GM19463 (cell line): ENCODE data around the gene APBB1.

Source experiments
- ATAC-seq: cut with Tn5 transposase; IDR thresholded peaks from one replicate; pipeline ENCODE4 v1.9.1; 2021; ENCODE audit warnings: mild to moderate bottlenecking, moderate library complexity; ENCODE audit not compliant: unreplicated experiment

The APBB1 gene

DNA sequence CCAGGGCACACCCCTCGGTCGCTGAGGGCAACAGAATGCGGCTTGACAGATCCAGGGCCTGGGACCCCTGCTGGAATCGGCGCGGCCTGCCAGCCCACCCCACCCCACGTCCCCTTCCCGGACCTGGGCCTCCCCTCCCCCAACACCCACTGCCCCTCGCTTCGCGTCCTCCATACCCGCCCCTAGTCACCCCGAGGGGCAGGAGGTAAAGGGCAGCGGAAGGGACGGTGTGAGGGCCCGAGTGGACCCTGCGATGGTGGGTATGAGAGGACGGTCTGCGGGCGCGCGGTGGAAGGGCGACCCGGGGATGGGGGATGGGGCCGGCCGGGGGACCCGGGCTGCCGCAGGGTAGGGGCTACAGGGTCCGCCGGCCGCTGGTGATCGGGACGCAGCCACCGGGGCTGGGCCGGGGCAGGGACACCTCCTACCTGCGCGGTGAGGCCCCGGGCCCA is 311 bp downstream of the APBB1 start:
- no peak for ATAC-seq

DNA sequence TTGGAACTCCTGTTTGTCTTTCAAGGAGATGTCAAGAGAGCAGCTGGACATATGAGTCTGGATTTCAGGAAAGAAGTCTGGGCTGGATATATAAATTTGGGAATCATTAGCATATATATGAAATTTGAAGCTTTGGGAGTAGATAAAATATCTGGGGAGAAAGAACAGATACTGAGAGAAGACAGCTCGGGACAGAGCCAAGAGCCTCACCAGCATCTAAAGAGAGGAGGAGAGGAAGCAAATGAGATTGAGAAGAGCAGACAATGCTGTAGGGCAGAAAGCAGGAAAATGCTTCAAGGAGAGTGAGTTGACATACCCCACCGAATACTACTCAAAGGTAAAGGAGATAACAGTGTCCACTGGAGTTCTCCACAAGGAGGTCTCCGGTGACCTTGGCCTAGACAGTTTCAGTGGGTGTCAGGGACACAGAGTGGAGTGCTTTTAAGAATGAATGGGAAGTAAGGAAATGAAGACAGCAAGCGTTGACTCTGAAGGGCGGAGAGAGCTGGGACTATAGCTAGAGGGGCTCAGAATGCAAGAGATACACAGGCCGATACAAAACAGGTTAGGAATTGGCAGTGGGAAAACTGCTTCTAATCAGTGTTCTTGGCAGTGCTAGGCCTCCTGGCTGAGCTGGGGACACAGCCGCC is 862 bp downstream of the APBB1 start:
- no peak for ATAC-seq

DNA sequence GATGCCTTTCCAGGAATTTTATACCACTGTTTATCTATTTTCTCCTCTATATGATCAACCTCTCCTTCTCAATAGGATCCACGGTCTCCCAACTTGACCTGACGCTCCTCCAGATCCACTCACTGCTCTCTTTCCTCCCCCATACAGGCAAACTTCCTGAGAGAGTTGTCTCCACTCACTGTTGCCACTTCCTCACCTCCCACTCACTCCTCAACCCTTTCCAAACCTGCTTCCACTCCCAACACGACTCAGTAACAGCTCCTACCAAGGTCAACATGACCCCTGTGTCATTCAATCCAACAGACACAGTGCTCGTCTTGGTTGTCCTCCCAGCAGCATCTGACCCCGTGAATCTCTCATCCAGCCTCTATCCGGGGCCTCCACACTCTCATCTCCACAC is 3.1 kb downstream of the APBB1 start:
- no peak for ATAC-seq

DNA sequence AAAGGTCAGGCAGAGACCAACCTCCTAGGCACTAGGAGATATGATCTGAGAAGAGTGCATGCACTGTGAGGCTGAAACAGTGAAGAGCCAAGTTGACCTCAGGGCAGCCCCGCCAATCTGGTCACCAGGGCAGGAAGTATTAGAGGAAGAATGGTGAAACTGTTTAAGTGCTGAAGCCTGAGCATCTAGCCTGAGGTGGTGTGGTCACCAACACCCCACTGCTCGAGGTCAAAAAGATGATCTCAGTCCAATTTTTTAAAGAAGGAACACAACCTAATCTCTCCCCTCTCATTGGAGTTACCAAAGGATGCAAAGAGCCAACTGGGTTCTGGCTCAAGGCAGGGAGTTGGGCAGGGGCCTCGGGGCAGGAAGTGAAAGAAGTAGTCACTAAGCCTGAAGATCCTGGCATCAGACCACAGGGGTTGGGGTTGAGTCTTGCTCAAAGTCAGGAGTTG is 4.0 kb downstream of the APBB1 start:
- ATAC-seq, result no peak

DNA sequence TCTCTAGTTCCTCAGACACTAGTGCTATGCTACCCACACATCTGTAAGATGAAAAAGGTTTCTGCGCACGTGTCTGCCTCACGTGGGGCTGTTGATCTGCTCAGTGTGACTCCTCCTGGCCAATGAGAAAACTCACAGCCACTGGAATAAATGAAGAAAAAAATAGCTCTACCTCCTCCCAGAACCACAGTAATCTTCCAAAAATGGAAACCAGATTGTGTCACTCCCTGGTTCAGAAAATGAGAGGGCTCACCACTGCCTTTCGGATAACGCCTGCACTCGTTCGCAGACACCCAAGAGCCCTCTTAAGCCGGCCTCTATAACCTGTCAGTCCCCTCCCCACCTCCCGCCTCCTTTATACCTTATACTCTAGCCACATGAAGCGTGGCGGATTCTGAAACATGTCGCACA is 5.1 kb downstream of the APBB1 start:
- ATAC-seq, result no peak

DNA sequence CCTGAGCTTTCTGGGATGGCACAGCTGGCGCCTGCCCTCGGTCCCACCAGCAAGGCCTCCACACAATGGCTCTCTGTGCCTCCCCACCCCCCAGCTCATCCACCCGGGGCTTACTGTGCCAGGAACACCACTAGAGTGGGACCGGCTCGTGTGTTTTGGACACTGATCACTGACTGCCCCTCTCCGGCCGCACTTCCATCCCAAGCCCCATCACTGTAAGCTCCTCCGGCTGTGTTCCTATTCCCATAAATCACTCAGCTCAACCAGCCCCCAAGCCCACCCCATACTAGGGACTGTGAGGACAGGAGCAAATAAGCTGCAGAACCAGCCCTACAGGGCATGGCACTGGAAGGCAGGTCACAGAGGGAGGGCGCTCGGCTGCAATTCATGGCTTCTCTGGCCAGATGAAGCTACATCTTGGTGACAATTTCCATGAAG is 7.3 kb downstream of the APBB1 start:
- ATAC-seq, result no peak

DNA sequence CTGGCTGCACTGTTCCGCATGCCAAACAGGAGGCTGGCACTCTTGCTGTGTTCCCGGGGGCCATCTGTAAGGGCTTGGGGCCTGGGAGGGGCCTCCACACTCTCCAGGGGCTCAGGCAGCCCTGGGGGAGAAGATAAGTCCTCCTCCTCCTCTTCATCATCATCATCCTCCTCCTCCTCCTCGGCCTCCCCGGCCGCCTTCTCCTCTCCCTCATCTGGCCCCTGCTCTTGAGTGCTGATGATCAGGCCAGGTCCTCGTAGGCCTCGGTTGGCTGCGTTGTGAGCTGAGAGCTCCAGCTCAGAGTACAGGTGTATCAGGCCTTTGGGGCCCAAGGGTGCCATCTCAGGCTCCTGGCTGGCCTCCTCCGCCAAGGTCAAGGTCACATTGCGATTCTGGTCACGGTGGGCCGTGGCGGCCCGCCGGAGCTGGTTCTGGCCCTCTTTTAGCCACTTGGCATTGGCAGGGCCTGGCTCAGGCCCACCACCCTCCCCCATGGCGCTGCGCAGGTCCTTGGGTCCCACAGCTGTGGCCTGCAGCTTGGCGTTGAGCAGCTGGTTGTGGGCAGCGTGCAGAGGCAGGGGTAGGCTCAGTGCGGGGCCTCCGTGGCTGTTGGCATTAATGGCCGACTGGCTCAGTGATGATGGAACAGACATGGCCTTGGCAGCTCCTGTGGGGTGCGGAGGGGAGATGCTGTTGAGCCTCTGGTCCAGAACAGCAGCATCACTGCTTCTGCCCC is 8.0 kb downstream of the APBB1 start:
- ATAC-seq, result no peak

DNA sequence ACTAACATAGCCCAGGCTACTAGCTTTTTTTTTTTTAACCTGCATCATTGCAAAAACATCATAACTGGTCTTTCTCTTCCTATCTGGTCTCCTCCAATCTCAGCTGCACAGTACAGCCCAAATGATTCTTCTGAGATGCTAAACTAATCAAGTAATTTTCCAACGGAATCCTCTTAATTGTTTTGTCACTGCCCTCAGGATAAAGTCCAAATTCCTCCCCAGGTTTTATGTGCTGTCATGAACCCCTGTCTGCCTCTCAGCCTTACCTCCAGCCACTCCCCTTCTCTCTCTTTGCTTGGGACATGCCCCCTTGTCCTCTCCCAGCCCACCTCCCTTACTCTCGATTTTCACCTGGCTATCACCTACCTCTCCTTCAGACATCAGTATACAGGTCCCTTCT is 12.5 kb downstream of the APBB1 start:
- ATAC-seq, result no peak

DNA sequence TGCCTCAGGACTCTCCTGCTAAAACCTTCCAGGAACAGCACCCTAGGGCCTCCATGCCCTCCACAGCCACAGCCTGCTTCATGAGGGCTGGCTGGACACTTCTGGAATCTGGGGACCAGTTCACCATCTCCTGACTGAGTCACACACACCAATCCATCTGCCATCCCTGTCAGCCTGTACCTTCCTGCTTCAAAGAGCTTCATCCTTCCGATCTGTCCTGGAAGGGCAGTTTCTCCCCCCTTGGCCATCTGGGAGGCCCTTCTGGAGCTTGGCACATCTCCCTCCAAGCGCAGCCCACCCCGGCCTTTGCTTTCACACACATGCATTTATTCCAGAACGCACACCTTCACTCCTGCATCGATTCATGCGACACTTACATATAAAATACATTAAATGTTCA is 13.0 kb downstream of the APBB1 start:
- no peak for ATAC-seq

DNA sequence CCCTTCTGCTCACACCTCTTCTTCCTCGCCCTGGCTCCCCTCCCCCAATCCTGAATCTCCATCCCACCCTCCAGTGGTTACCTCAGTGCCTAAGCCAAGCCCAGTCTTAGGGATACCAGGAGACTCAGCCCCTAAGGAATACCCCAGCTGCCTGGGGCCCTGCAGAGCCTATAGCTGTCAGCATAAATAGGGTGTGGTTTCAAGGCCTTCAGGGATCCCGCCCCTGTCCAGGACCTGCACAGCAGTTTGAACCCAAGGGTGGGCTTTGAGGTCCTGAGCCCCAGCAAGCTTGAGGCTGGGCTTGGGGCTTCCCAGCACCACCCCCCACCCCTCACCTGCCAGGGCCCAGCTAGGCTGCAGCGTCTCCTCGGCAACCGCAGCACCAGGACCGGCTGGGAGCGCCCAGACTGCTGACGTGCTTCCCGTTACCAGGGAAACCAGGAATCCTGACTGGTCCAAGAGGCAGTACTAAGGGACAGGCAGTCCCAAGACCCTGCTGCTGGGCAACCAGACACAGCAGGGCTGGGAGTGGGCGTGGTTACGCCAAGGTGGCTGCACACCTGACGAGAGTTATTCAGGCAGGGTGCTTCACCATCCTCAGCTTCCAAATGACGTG is 13.7 kb downstream of the APBB1 start:
- ATAC-seq, result no peak

DNA sequence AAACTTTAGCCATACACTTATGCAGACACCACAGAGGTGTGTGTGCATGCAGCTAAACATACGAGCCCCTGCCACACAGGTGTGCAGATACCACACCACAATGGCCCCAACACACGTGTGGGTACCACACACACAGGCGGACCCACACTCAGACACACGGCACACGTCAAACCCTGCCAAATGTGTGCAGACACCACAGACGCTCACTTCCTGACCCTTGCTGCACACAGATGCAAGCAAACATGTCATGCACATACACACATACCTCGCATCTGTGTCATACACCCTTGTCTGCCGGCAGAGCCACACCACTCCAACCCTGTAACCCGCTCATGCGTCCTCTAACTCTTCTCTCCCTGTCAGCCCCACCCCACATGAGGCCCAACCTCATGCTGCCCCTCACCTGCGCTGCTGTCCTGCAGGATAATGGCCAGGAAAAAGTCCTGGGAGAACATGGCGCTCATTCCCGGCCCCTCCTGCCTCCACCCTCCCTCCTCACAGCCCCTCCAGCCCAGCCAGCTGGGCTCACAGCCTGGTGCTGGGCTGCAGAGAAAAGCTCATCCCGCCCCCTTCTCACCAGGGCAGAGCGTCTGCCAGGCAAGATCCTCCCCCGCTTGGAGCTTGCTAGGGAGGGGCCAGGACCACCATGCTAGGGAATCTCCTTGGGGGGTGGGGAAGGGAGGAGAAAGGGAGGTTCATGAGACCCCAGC is 14.4 kb downstream of the APBB1 start:
- no peak for ATAC-seq

DNA sequence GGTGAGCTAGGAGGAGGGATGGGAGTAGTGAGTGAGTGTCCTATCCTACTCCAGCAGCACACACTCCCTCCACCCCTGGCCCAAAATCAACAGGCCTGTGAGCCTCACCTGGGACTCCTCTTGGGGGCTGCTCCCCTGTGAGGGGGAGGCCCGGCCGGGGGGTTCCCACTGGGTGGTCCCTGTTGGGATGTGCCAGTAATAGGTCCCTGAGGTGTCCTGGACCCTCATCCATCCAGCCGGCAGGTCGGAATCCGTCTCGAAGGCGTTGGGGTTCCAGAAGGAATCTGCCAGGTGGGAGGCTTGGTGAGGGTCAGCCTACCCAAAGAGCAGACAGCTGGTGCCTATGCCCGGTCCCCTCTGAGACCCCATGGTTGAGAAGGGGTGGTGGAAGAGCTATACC is 15.4 kb downstream of the APBB1 start:
- no peak for ATAC-seq

DNA sequence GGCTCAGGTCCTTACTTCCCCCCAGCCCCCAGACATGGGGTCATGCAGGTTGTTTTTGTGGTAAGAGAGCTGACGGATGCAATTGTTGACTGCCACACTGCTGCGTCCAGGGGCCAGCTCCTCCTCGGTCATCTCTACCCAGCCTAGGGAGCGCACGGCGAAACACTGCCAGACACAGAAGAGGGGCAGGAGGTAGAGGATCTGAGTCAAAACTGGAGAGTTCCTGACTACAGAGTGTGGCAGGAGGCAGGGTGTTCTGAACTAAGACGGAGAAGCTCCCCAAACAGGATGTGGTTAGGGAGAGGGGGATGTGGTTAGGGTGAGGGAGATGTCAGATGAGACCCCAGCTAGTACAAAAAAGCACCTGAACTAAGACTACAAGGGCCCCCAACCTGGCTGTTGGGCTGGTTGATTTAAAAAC is 16.3 kb downstream of the APBB1 start:
- ATAC-seq, result peak; percentile 92

DNA sequence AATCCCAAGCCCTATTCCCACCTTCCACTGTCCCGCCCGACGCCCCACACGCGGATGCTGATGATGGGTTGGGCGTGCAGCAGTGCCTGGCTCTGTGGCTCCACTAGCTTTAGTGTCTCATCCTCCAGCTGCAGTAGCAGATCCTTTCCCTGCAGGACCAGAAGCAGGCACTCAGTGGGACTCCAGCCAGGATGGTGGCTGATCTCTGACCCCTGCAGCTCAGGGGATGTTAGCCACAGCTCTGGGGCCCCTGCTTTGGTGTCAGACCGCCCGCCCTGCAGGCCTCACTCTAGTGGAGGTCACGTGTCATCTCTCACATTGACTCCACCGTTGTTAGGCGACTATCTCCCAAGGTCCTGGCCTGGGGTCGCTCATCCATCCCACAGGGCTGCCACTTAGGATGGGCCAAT is 16.8 kb downstream of the APBB1 start:
- peak; percentile 40 for ATAC-seq

DNA sequence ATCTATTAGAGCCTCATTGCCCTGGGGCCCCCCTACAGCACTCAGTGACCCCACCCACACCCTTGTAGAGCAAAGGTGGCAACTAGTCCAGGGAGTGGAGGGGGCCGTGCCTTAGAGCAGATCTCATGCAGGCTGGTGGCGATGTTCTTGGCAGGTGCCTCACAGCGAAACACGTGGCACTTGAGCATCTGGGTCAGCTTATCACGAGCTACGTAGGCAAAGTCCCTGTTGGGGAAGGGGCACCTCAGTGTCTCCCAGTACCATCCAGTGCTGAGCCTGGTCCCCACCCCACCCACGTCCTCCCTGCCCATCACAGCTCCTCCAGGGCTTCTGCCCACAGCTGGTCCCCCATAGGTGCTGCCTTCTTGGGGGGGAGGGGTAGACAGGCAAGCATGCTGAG is 17.4 kb downstream of the APBB1 start:
- no peak for ATAC-seq

DNA sequence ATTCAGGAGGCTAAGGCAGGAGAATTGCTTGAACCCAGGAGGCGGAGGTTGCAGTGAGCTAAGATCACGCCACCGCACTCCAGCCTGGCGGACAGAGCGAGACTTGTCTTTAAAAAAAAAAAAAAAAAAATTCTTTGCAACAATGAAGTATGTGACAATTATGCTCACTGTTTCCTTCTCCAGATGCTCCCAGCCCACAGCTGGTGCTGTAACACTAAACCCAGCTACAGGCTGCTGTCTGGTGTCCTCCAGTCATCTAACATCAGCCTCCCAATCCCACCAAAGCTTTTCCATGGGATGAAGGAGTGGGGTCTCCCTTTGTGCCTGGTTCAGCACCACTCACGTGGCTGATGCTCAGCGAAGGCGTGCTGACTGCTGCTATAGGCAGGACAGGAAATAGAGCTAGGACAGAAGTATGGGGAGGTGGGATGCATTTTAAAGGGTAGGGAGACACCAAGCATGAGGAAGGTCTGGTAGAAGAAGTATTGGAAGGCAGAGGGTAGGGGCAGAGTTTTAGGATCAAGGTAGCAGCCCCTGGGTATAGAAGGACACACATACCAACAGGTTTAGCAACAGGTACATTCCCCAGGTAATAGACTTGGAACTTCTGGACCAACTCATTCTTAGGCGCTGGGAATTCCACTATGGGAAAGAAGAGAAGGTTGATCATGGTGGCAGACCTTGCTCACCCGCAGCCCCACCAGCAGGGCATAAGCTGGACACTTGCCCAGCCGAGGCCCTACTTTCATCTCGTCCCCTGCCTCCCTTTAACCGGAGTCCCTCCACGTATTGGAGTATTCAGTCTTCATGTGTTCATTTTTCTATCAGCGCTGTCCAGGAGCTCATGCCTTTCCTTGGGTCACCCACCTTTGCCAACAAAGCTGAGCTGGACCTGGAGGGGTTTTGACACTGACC is 18.2 kb downstream of the APBB1 start:
- ATAC-seq, result no peak

DNA sequence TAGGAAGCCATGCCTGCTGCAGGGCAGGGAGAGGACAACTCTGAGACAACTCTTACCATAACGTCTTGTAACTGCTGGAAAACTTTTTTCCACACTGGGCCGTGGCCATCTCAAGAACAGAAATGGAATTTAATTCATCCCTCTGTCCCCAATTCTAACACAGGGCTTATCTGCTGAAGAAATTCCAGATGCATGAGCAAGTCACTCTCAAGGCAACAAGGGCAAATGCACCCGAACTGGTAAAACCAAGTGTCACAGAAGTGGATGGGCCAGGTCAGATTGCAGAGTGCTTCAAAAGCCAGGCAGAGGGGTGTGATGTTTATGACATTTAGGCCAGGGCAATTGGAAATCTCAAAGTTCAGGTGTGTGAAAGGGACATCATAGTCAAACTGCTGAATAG is 21.3 kb downstream of the APBB1 start:
- ATAC-seq, result no peak

DNA sequence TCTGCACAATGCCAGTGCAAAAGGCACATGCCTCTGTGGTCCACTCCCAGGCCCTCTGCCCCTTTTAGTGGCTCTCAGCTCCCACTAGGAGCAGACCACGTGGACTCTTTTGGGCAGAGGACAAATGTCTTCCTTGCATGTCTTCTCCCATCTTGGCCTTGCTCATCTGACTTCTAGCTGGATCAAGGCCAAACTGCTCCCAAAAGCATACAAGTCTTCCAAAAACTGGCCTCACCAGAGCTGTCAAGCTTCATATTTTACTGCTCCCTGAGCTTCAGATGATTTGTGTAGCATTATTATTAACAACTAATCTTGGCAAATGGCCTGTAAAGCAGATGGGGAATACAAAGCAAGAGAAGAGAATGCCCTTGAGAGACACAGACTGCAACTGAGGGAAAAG is 21.7 kb downstream of the APBB1 start:
- ATAC-seq, result no peak

DNA sequence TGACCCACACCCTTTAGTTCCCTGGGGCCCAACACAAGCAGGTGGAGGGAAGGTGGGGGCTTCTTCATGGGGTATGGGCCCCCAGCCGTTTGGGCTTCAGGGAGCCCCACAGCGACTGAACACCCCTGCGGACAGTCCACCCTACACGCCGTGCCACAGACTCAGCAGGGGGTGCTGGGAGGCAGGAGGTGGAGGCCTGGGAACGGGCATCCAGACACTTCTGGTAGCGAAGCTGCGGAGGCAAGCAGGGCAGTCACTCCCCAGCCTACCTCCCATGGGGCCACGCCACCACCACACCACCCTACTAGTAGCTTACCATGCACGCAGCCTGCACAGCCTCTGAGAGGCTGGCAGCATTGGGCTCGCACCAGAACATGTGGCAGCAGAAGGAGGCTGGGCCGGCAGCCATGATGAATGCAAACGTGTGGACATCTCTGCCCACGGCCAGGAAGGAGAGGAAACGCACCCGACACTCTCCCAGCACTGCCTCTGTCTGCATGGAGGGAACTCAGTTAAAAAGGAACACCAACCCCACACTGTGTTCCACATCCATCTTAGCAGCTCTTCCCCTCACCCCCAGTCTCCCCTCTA is 23.3 kb downstream of the APBB1 start:
- no peak for ATAC-seq
